Heart right ventricle (tissue), 16 donors: Measurements from ENCODE around the gene FRAS1. TPM values are rescaled to one million over a fixed set of nuclear protein-coding genes. Genes with fewer than 3 reads are reported as not detected.
A peak's percentile ranks its signal among the peaks of the same experiment; 100 is the strongest.
"Not testable (repeated sequence)": the region's sequence is repeated elsewhere in the genome, so short reads cannot be mapped to it uniquely, and the experiment has no call there.

Experiments
- ATAC-seq, 8 donors: fragments of 200-7000 bp; cut with Tn5 transposase; one replicate each; pipeline ENCODE4 v1.9.1; 2020; ENCODE audit warnings: mild to moderate bottlenecking in 8 of 8, moderate library complexity in 8 of 8, moderate number of reproducible peaks in 1 of 8
- DNase-seq, 2 donors: peaks; one replicate each; pipeline ENCODE4 v3.0.0-alpha.2; 2020
- H3K27ac ChIP-seq, 10 donors: fragments of 200-600 bp; sonication (generic) in 2 of 10; one replicate each; pipeline versions ENCODE4 v1.5.0 to v1.8.0; 2020 to 2022; ENCODE audit warnings: mild to moderate bottlenecking in 3 of 10
- H3K27me3 ChIP-seq, 7 donors: fragments of 200-600 bp; one replicate each; pipeline ENCODE4 v1.8.0; 2021 to 2022; ENCODE audit warnings: mild to moderate bottlenecking in 2 of 7
- H3K36me3 ChIP-seq, 9 donors: fragments of 200-600 bp; sonication (generic) in 1 of 9; one replicate each; pipeline versions ENCODE4 v1.5.0 to v1.8.0; 2020 to 2022; ENCODE audit warnings: mild to moderate bottlenecking in 2 of 9
- H3K4me1 ChIP-seq, 9 donors: fragments of 200-600 bp; sonication (generic) in 1 of 9; one replicate each; pipeline versions ENCODE4 v1.5.0 to v1.8.0; 2020 to 2022; ENCODE audit warnings: mild to moderate bottlenecking in 4 of 9
- H3K4me3 ChIP-seq, 10 donors: fragments of 200-600 bp; sonication (generic) in 2 of 10; one replicate each; pipeline versions ENCODE4 v1.5.0 to v1.8.0; 2020 to 2022; ENCODE audit warnings: mild to moderate bottlenecking in 7 of 10, moderate library complexity in 2 of 10
- H3K9me3 ChIP-seq, 11 donors: fragments of 200-600 bp in 10 of 11; sonication (generic) in 2 of 11; one replicate each; pipeline versions ENCODE4 v1.5.0 to v1.8.0; 2013 to 2022; ENCODE audit warnings: mild to moderate bottlenecking in 2 of 11, control low read depth in 1 of 11, moderate library complexity in 1 of 11
- WGBS, 2 donors: extraction: QIAGEN DNeasy Blood & Tissue Kit; methylation state at CpG; one replicate each; pipeline ENCODE4 v1.1.7; 2013; ENCODE audit warnings: inconsistent platforms in 1 of 2; 5-methylcytosine and 5-hydroxymethylcytosine counted together
- intact Hi-C, 10 donors: fragments of 100-400 bp; cut with DNase I; formaldehyde crosslinking; loops; one replicate each; pipeline versions ENCODE4 v1.11.1 to v1.14.2; 2022
- polyA plus RNA-seq, 2 donors: library from polyadenylated mRNA; stranded (reverse); fragments of 200-250 nt; gene quantifications; one replicate each; pipeline ENCODE4 v1.2.3, GENCODE V29; 2013
- total RNA-seq, 10 donors: library from RNA; stranded (reverse); fragmentation: NEBNext Ultra II Directional in 3 of 10; extraction: Animal tissue kit (Norgen Biotek cat#: 25700) in 3 of 10; gene quantifications; one replicate each; pipeline versions ENCODE4 v1.2.1 to v1.2.4, GENCODE V29; 2021 to 2023
- TF ChIP-seq, protein P1 (sequence below), 9 donors: fragments of 200-600 bp; sonication (generic) in 2 of 9; IDR thresholded peaks; one replicate each; pipeline versions ENCODE4 v1.5.0 to v1.8.0; 2021 to 2022; ENCODE audit warnings: antibody characterized with exemption in 9 of 9, mild to moderate bottlenecking in 5 of 9, moderate library complexity in 1 of 9
- donor health status: Arrhythmogenic right ventricular cardiomyopathy.
- donor health status: ischemic (EF 13 %, LVEDD 7.1; RV severe dilation, severe dysfunction).
- donor health status: healthy with polysubstance abuse.
- donor health status: DM: no; HTN: yes; CAD: no.
- donor health status: DM: no; HTN: no; CAD: no.
- donor health status: ischemic (EF 25% LVEDD 6.9; RV normal size, moderate dysfunction).
- donor health status: ischemic (EF 25% LVEDD 5.7; RV mildly dilated, moderate dysfunction).
- donor health status: healthy.
- donor health status: DM: yes; HTN: yes; CAD: no.
- donor health status: Ischemic cardiomyopathy.
- donor health status: ischemic (EF 35%, LVEDD 5.7; RV mildly dilated, moderate dysfunction).
- donor health status: nonischemic (EF 11% LVEDD 7.7; RV severe dilation, severe dysfunction).
- donor health status: DM: yes; HTN: yes; CAD: no.
- donor health status: PGD.
- donor health status: ischemic (EF 29% LVEDD 5.4; RV normal size, mild dysfunction).
- donor health status: nonischemic (EF 23%, LVEDD 6.1; RV moderate dilation, normal function).

FRAS1 gene
- total and polyA plus RNA-seq, 12 donors: 0.93 to 6.2 (median 3.1) TPM

GRCh38 chr4:78297116-78297800 is 240.1 kb downstream of the FRAS1 start:
- intact Hi-C loops: loop anchor here in 1 of 10 donors (10.0 kb wide), 1 partner anchor 232 kb away; no protein-coding TSS in a partner anchor
- no peak for ATAC-seq
- H3K4me1 ChIP-seq: peaks cover 0 to 24% (median 7%) of the 10 kb centered on the region in 9 donors
- TF ChIP-seq, protein P1, sequence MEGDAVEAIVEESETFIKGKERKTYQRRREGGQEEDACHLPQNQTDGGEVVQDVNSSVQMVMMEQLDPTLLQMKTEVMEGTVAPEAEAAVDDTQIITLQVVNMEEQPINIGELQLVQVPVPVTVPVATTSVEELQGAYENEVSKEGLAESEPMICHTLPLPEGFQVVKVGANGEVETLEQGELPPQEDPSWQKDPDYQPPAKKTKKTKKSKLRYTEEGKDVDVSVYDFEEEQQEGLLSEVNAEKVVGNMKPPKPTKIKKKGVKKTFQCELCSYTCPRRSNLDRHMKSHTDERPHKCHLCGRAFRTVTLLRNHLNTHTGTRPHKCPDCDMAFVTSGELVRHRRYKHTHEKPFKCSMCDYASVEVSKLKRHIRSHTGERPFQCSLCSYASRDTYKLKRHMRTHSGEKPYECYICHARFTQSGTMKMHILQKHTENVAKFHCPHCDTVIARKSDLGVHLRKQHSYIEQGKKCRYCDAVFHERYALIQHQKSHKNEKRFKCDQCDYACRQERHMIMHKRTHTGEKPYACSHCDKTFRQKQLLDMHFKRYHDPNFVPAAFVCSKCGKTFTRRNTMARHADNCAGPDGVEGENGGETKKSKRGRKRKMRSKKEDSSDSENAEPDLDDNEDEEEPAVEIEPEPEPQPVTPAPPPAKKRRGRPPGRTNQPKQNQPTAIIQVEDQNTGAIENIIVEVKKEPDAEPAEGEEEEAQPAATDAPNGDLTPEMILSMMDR (IDR thresholded peaks at IDR 0.05): no peak
- DNase-seq: no peak
- no peak overlapping the region for H3K27ac ChIP-seq
- WGBS, 2 donors: 40 to 46% methylated on average over 3 of the region's 3 CpGs
- no peak overlapping the region for H3K4me3 ChIP-seq
- no peaks in the 10 kb centered on the region for H3K9me3 ChIP-seq
- H3K36me3 ChIP-seq: no peaks in the 10 kb centered on the region
- no peaks in the 10 kb centered on the region for H3K27me3 ChIP-seq

DNA sequence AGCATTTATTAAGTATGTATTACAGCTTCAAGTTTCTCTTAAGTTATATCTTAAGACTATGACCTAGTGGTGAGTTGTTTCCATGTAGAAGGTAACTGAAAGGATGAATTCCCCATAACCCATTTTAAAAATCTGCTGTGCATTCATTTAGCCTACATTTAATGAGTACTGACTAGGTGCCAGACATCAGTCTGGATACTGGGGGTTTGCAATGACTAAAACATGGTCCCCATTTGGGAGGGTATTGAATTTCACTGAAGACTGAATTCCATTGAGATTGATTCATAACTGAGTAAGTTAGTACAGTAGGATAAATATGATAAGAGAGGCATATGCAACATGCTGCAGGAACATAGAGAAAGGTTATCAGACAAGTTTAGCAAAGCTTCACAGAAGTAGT is 241.5 kb downstream of the FRAS1 start:
- peaks cover 0 to 6% (median 0%) of the 10 kb centered on the region in 11 donors for H3K9me3 ChIP-seq
- H3K36me3 ChIP-seq: no peaks in the 10 kb centered on the region
- H3K4me1 ChIP-seq: peaks cover 0 to 20% (median 7%) of the 10 kb centered on the region in 9 donors
- DNase-seq (no peak), ATAC-seq (no peak)
- no peak overlapping the region for H3K27ac ChIP-seq
- TF ChIP-seq, protein P1 (IDR thresholded peaks at IDR 0.05): no peak
- no peaks in the 10 kb centered on the region for H3K27me3 ChIP-seq
- intact Hi-C loops: loop anchor here in 1 of 10 donors (10.0 kb wide), 1 partner anchor 234 kb away; no protein-coding TSS in a partner anchor
- H3K4me3 ChIP-seq: no peak overlapping the region

GRCh38 chr4:78299565-78299972 is 242.4 kb downstream of the FRAS1 start:
- no peak for DNase-seq
- Histone ChIP-seq H3K4me1 (peaks cover 0 to 14% (median 0%) of the 10 kb centered on the region in 9 donors), H3K27ac (no peak overlapping the region), H3K9me3 (peaks cover 0 to 6% (median 0%) of the 10 kb centered on the region in 11 donors), H3K27me3 (no peaks in the 10 kb centered on the region), H3K4me3 (no peak overlapping the region), H3K36me3 (no peaks in the 10 kb centered on the region)
- intact Hi-C loops: loop anchor here in 1 of 10 donors (10.0 kb wide), 1 partner anchor 235 kb away; no protein-coding TSS in a partner anchor
- WGBS, 2 donors: 47 to 50% methylated on average over 2 of the region's 2 CpGs
- peak in 1 of 8 donors; percentile 60 for ATAC-seq
- TF ChIP-seq, protein P1 (IDR thresholded peaks at IDR 0.05): no peak

DNA sequence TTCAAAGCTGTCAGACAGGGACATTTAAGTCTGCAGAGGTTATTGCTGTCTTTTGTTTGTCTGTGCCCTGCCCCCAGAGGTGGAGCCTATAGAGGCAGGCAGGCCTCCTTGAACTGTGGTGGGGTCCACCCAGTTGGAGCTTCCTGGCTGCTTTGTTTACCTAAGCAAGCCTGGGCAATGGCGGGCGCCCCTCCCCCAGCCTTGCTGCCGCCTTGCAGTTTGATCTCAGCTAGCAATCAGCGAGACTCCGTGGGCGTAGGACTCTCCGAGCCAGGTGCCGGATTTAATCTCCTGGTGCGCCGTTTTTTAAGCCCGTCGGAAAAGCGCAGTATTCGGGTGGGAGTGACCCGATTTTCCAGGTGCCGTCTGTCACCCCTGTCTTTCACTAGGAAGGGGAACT is 250.1 kb downstream of the FRAS1 start:
- WGBS, 2 donors: 72 to 79% methylated on average over 16 of the region's 16 CpGs
- H3K4me3 ChIP-seq: not testable (repeated sequence)

DNA sequence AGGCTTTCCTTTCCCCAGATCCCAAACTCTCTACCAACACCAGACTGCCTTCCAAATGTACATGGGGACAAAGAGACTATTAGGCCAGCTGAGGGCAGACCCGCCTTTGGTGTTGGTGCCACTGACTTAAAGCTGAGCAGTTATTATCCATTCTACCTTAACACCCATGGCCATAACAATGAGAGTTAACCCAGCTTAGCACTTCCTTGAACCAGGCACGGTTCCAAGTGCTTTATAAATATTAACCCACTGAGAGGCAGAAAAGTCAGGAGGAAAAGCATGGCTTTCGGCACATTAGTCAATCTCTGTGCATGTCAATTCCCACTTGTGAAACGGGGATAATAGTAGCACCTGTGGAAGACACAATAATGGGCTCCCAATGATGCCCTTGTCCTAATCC is 251.4 kb downstream of the FRAS1 start:
- intact Hi-C loops: no loop called here
- TF ChIP-seq, protein P1 (IDR thresholded peaks at IDR 0.05): no peak
- DNase-seq: no peak

More for the DNA sequence above, 250.1 kb downstream of the FRAS1 start:
- H3K9me3 ChIP-seq: peaks cover 0 to 11% (median 0%) of the 10 kb centered on the region in 11 donors
- H3K27ac ChIP-seq, H3K27me3 ChIP-seq, H3K4me1 ChIP-seq, H3K36me3 ChIP-seq, intact Hi-C loops, ATAC-seq, DNase-seq: not testable (repeated sequence)

More for the DNA sequence above, 251.4 kb downstream of the FRAS1 start:
- Histone ChIP-seq H3K9me3 (peaks cover 0 to 5% (median 0%) of the 10 kb centered on the region in 11 donors), H3K4me1 (peaks cover 0 to 4% (median 0%) of the 10 kb centered on the region in 9 donors), H3K4me3 (no peak overlapping the region), H3K27ac (no peak overlapping the region), H3K27me3 (no peaks in the 10 kb centered on the region), H3K36me3 (peaks cover 0 to 3% (median 0%) of the 10 kb centered on the region in 9 donors)
- WGBS, 2 donors: 78 to 82% methylated on average over 4 of the region's 4 CpGs
- no peak for ATAC-seq
